GDM1 (cell line): ENCODE measurements around the gene LIFR.
"Not testable (repeated sequence)": the region's sequence is repeated elsewhere in the genome, so short reads cannot be mapped to it uniquely, and the experiment has no call there.

ENCODE experiments used
- DNase-seq: peaks from one replicate; lab custom pipeline; 2025; lab: John Stamatoyannopoulos, UW

Gene LIFR

DNA sequence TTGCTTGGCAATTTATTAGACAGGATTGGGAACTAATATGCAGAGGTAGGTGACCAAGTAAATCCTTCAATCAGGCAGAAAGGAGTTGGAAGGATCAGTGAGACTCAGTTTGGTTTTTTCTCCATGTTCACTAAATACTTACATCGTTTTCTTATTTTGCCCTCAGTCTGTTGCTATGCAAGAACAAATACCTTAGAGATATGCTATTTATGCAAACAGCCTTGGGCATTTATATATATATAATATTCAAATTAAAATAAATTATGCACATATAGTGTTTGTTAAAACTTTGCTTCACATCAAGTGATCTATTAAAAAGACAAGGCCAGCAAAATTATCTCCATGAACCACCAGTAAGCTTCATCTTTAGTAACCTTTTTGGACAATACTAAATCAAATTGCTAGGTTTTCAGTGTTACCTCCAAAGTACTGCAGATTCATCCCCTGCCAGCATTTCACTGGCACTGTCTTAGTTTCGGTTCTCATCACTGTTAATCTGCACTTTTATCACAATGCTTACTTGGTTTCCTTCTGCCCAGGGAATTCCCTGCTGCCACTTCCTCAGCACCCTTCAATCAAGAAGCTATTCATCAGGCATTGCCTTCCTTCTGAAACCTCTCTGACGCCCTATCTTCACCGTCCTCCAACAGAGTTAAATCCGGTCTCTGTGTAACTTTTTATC, 26.0 kb upstream of the LIFR start:
- DNase-seq = no peak

DNA sequence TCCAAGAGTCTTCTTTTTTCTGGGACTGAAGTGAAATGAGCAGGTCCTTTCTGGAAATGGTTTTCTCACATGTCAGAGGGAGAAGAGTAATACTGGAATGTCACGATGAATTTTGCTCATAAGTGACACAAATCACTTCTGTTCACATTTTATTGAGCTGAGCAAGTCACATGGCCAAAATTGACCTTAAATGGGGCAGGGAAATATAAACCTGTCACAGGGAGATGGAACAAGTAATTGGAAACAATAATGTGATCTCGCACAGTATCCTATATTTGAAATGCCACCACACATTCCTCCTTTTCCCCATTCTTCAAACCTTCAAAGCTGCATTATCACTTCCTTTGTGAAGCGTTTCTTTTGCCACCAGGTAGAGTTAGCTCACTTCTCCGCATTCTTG, 25.2 kb upstream of the LIFR start:
- DNase-seq = no peak

DNA sequence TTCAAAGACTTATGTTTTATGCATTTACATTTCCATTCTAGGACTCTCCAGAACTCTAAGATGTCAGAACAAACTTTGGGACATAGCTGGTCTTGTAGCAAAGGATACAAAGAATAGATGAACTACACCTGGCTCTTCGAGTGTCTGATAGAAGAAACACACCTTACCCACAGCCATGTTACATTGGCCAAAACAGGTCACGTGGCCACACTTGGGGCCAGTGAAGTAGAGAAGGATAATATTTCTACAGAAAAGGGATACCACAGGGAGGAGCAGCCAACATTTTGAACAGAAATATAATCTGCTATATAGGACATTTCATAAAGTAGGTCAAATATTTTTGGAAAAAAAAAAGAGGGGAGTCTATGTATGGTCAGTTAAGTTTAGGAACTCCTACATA, 22.7 kb upstream of the LIFR start:
- no peak for DNase-seq

DNA sequence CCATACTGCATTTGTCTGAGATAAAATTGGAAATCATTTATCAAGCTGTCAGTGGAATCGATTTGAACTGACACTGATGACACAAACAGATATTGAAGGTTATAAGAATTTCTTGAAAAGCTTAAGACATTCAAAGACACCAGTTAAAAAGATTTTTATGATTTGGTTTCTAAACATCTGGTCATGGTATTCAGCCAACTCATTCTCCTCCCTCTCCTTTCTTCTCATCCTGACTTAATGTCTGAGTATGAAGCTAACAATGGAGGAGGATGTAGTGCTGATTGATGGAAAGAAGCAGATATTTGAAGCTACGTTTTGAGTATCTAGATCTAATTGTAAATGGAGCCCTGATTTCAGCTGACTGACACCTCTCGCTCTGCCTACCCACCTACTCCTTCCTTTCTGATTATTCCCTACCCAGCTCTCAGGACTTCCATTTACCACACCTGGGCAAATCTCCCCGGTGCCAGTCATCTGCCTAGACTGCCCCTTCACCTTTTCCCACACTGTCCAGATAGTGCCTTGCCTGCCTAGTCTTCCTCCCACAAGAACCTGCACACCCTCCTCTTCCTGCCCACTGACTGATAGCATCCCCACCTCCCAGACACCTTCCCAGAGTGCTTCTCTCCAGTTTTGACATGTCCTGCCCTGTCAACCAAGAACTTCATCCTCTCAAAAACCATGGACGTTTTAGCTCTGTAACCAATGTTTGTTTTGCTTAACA, 20.7 kb upstream of the LIFR start:
- no peak for DNase-seq

DNA sequence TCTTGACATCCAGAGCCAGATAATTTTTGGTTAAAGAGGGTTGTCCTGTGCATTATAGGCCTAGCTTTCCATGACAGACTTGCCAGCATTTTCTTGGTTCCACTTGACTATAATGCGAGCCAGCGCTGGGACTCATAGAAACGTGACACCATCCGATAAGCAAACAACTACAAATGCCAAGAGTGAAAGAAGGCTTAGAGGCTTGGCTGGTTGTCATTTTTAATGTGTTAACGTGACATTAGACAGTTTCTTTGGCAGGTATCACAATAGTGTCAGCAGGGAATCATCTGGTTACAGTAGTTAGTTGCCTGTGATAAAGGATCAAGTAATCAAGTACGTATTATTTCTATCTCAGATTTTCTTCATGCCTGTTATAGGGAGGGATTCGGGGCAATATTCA, 20.0 kb upstream of the LIFR start:
- DNase-seq = no peak

DNA sequence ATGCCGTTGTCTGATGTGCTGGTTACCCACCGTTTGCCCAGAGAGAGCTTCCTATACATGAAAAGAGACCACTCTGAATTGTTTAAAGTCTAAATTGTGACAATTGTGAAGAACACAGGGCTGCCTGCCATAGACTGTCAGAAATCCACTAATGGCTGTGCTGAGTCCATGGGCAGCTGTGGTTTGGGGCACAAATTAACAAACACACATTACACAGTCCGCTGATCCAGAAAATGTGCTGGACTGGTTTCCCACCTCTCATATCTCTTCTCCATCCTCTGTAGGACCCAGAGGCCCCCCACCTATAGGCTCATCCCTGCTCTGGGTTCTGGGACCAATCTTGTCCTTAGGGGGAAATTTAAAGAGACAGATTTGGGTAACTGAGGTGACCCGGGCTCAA, 19.0 kb upstream of the LIFR start:
- no peak for DNase-seq

DNA sequence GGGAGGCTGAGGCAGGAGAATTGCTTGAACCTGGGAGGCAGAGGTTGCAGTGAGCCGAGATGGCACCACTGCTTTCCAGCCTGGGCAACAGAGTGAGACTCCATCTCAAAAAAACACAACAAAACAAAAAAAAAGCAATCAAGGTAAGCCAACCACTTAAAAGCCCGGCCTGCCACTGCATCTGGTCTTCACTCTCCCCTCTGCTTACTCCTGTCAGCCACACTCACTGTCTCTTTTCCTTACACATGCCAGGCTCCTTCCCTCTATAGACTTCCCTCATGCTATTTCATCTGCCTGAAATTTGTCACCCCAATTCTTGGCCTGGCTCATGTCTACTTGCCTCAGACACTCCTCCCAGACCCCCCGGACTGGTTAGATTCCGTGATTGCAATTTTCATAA, 17.6 kb upstream of the LIFR start:
- DNase-seq = no peak

DNA sequence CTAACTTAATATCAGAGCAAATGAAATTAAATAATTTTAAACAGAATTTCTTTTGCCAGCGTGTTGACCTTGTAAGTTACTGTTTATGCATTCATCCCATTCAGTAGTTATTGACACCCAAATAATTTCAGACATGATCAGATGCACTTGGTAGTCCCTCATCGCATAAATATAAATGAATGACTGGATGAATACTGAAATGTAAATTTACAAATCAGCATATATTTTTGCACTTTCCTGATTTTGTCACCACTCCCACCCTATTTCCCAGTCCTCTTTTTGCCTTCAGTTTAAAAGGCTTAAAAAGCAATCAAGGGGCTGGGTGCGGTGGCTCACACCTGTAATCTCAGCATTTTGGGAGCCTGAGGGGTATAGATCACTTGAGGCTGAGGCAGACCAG, 17.1 kb upstream of the LIFR start:
- DNase-seq = no peak

DNA sequence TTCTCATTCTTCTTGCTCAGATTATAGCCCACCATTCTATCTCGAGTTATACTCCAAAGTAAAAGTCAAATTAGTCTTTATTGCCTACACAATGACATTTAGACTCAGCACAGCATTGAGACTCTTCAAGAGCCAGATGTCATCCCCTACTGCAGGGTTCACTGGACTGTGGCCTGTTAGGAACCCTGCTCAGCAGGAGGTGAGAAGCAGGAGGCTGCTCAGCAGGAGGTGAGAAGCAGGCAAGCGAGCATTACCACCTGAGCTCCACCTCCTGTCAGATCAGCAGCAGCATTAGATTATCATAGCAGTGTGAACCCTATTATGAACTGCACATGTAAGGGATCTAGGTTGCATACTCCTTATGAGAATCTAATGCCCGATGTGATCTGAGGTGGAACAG, 12.7 kb upstream of the LIFR start:
- no peak for DNase-seq

DNA sequence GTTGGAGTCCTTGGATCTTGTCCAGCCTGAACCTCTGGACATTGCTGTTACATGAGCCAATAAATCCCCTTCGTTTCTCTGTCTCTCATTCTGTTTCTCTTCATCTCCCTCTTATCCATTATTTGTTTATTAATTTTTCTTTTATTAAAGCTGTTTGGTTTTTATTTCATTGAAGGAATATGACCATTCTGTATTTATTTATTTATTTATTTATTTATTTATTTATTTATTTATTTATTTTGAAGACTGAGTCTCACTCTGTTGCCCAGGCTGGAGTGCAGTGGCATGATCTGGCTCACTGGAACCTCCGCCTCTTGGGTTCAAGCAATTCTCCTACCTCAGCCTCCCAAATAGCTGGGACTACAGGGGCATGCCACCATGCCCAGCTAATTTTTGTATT, 10.9 kb upstream of the LIFR start:
- DNase-seq = not testable (repeated sequence)

DNA sequence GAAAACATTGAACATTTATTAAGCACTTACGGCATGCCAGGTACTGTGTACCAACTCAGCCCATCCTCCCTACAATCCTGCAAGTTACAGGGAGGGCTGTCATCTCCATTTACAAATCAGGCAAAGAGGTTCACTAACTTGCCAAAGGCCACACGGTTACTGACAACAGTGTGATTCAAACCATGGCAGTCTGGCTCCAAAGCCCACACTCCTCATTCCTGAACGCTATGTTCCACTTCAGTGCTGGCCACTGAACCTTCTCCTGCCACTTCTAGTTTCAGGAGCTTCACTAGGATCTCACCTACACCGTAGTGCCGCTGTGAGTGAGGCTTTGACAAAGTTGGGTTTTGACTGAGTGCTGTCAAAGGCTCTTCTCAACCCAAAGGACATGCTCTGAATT, 7.2 kb upstream of the LIFR start:
- DNase-seq = no peak

DNA sequence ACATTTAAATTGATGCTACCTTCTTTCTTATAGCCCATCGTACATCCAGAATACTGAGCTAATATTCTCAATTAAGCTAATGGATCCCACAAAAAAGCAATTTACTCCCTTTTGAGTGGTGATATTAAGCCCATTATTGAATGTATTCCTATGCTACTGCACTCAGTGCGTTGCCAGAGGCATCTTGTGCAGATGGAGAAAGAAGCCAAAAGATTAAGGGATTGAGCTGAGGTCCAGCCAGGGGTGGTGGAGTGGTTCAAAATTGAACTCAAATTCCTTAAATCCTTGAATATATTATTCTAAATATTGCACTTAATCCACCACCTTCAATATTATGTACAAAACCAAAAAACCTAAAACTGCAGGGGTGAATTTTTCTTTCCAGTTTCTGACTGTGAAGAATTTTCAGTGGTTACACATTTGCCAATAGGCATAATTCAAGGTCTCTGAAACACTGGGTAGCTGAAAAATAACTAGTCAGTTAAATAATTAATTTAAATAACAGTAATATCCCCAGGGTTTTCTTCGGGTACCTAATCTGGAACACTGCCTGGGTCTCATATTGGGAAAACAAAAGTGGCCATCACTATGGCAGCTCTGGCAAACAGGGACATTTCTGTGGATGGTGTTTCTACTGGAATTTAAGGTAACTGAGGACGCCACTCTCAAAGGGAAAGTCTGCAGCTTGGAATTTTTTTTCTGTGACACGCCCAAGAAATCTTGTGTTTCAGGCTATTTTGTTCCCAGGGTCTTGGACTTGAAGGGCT, 6.2 kb upstream of the LIFR start:
- DNase-seq = no peak

DNA sequence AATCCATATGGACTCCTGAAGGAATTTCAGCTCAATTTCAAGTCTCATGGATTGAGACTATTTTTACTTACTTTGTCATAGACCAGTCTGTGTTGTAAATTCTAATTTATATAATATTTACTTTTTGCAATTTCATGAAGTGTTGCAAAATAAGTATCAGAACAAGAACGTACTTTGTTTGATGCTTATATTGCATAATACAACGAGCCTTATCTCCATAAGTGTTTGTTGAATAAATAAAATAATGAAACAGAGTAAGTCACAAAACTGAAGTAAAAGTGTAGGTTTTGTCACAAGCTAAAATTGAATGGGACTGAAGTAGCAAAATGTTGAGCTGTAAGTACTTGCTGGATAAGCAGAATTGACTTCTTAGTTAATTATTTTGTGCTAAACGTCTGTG, 3.0 kb upstream of the LIFR start:
- DNase-seq = no peak

DNA sequence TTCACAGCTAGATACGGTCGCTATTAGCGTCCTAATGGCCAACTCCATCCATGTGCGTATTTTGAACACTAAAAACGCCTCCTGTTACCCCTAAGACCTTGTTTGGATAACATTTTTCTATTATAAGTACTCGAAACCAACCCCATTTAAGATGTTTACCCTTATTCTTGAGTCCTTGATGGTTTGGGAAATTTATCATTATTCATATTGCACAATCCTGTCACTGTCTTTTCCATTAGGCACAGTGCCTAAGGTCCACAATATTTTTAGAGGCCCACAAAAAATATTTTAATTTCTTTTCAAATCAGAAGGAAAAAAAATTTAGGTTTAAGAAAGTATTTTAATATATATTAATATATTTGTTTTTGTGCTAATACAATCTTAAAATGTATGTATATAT, 1.3 kb upstream of the LIFR start:
- DNase-seq = no peak

DNA sequence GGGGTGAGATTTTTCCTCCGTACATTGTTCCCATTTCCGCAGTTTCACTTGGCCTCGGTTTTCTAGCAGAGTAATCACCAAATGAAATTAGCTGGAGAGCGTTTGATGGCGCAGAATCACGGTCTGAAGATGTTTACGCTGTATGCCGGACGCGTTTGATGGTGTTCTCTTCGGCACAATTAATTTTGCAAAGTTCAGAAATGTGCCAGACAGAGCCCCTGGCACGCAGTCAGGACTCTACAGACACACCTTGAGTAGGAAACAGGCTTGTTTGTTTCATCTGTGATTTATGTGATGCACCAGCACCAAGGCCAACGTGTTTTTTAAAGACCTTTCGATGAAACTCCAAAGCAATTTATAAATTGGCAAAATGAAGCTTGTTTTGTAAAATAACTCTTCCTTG, 863 bp upstream of the LIFR start:
- no peak for DNase-seq

DNA sequence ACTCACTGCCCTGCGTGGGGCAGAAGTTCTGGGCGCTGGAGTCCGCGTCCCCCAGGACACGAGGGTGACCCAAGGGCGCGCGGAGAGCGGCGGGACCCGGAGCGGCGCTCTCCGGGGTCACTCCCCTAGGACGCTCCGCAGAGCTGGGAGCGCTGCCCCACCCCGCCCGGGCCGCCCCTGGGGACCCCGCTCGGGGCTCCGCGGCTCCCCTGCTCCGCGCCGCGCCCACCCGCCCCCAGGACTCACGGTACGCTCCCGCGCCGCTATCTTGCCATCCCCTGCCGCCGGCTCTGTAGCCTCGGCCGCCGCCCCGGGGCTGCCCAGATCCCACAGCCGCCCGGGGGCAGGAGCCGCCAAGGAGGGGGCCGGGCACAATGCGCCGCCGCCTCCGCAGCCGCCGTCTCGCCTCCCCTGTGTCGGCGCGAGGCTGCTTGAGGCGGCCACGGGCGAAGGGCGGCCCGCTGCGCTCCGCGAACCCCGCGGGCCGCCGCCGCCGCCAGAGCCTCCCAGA, 303 bp downstream of the LIFR start:
- DNase-seq = no peak

DNA sequence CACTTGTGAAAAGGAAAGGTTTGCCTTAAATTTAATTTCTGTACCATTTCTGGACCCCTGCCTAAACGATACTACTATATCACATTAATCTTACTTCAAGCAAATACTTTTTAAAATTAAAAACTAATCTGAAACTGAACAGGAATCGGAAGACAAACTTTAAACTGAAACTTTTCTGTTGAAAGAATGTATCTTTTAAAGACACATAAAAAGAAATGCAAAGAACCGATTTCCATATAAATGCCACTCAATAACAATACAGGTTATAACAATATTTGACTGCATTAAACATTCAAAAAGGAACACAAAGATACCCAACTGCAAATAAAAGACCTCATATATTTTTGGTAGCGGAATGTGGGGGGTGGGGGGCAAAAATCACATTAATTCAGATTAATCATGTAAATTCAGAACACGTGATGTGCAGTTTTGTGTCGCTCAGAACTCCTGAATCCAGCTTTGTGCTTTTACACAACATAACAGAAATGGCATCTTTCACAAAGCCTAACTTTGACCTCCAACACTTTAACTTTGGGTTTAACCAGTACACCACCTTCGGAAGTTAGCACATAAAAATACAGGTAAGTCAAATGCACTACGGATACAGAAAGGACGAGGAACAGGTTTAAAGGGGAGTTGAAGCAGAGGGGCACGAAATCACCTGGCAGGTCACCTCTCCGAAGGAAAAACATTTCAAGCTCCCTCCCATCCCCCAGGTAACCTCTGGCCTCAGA, 925 bp downstream of the LIFR start:
- DNase-seq = no peak

DNA sequence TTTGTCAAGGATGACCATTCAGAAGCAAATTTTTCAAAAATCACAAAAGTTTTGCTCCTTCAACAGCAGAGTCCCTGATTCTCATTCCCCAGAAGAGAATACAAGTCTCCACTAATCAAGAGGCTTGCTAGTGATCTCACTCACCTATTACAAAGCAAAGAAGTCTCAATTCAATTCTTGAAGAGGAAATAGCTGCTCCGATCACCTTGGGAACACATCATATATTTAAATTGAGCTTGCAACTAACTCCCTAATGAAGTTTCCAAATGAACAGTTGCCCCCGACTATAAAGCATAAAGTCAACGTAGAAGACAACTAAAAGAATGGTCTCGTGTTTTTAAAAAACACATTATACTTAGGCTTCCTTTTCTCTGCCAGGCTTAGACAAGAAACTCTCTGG, 1.6 kb downstream of the LIFR start:
- no peak for DNase-seq

DNA sequence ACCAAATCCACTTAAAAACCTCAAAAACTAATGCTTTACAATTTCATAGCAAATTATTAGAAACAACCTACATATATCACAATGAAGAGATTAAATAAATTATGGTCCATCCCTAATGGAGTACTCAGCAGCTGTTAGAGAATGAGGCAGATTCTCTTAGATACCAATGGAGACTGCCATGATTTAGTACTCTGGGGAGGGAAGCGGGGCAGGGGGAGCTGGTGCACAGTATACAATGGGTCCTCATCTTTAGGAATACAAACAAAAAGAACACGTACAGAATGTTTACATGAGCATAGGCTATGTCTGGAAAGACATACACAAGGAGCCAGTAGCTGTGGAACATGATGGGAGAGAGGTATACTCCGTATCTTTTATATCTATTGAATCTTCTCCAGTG, 2.0 kb downstream of the LIFR start:
- no peak for DNase-seq

DNA sequence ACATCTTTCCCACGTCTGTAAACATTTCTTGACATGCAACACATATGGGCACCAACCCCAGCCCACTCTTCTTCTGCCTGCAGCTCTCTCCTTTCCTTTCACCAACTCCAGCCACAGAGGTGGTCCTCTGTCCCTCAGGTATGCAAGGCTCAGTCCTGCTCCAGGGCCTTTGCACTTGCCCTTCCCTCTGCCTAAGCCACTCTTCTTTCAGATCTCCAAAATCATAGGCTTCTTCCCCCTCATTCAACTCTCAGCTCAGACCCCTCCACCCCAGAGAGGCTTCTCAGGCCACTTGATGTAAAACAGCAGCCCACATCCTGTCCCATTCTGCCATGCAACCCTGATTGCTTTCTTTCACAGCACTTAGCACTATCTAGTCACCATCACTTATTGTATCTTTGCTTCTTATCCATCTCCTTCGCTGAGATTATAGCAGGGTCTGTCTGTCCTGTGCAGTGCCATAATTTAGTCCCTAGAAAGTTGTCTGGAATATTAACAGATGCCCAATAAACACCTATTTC, 3.4 kb downstream of the LIFR start:
- DNase-seq = no peak

DNA sequence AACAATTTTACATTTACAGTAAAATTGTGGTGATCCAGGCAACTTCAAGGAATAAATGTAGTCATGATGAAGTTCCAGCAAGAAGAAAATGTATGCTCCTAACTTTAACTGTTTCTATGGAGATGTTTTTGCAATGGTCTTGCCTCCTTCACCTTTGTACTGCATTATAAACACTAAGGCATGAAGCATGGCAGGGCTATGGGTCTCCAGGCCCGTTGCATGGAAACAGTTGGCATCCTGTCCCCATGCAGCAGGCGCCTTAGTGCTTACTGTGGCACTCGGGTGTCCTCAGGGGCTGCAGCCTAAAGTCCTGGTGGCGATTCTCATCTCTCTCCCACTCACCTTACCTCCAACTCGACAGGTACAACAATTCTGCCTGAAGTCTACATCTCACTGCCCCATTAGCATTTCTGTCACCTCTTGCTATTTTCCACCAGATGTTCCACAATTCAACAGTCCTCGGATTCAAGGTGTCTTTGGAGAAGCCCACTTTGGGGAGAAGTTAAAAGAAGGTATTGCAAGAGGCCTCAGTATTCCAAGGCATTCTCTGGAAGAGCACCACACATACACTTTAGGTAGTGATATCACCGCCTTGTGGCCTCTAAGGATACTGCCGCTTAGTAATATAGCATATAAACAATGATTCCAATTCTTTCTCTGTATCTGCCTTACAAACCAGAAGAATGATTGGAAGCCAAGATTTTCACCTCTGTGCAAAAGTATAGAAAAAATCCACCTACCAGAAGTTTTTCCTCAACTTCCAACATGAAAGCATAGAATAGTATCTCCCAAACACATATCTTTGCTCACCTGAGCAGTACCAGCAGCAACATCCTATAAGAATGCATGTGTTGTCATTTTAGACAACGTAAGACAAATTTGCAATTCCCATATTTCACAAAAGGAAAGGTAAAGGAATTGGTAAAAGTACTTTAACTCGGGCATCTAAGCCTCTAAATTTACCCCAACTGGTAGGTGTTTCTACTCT, 5.1 kb downstream of the LIFR start:
- no peak for DNase-seq
